Measurements from ENCODE around the gene MUC5AC. TPM values are rescaled to one million over a fixed set of nuclear protein-coding genes. Genes with fewer than 3 reads are reported as not detected.

Gene MUC5AC
- total RNA-seq, 4 donors from 2014 or later, result not detected

- in situ Hi-C loops (cut with MboI; ENCODE audit: low sequenced_read_pairs in 4 of 4) (loop anchor here in 3 of 4 donors (25.0 kb wide), 1 partner anchor 311 kb away; no protein-coding TSS in a partner anchor), intact Hi-C loops (cut with DNase I; ENCODE audit: low total_unique reads) (no loop called here)
- Histone ChIP-seq H3K27ac (no peak overlapping the region), H3K27me3 (peaks cover 34 to 46% (median 34%) of the 10 kb centered on the region in 3 donors), H3K4me1 (no peaks in the 10 kb centered on the region), H3K36me3 (no peaks in the 10 kb centered on the region), H3K9me3 (no peaks in the 10 kb centered on the region), H3K4me3 (no peak overlapping the region)
- no peak for DNase-seq
- ATAC-seq, result no peak
- TF ChIP-seq CTCF (IDR thresholded peaks at IDR 0.05 in 4 of 5, conservative IDR thresholded peaks at IDR 0.05 in 1 of 5) (no peak), POLR2A (IDR thresholded peaks at IDR 0.05) (no peak)
These were observed 43.8 kb downstream of the MUC5AC start for GRCh38 chr11:1201395-1202153.

GRCh38 chr11:1202154-1202775 is 44.5 kb downstream of the MUC5AC start:
- ATAC-seq (no peak), DNase-seq (peak in 1 of 2 donors; percentile 10)
- intact Hi-C loops (cut with DNase I; ENCODE audit: low total_unique reads) (no loop called here), in situ Hi-C loops (cut with MboI; ENCODE audit: low sequenced_read_pairs in 4 of 4) (loop anchor here in 3 of 4 donors (25.0 kb wide), 1 partner anchor 310 kb away; no protein-coding TSS in a partner anchor)
- TF ChIP-seq POLR2A (IDR thresholded peaks at IDR 0.05) (no peak), CTCF (IDR thresholded peaks at IDR 0.05 in 4 of 5, conservative IDR thresholded peaks at IDR 0.05 in 1 of 5) (no peak)
- no peak overlapping the region for H3K27ac ChIP-seq
- H3K4me3 ChIP-seq, result no peak overlapping the region
- H3K9me3 ChIP-seq, result no peaks in the 10 kb centered on the region
- peaks cover 29 to 40% (median 29%) of the 10 kb centered on the region in 3 donors for H3K27me3 ChIP-seq
- H3K4me1 ChIP-seq, result no peaks in the 10 kb centered on the region
- no peaks in the 10 kb centered on the region for H3K36me3 ChIP-seq

- H3K36me3 ChIP-seq, result no peaks in the 10 kb centered on the region
- intact Hi-C loops (cut with DNase I; ENCODE audit: low total_unique reads), result loop anchor here (1.0 kb wide), 1 partner anchor 313 kb away; no protein-coding TSS in a partner anchor
These were observed 45.2 kb downstream of the MUC5AC start for GRCh38 chr11:1202776-1203504.

More at GRCh38 chr11:1202776-1203504, 45.2 kb downstream of the MUC5AC start:
- DNase-seq (peak in 1 of 2 donors; percentile 43), ATAC-seq (peak; percentile 74 to 81)
- H3K4me3 ChIP-seq, result no peak overlapping the region
- no peaks in the 10 kb centered on the region for H3K9me3 ChIP-seq
- H3K27ac ChIP-seq, result no peak overlapping the region
- TF ChIP-seq POLR2A (IDR thresholded peaks at IDR 0.05) (no peak), CTCF (IDR thresholded peaks at IDR 0.05 in 4 of 5, conservative IDR thresholded peaks at IDR 0.05 in 1 of 5) (peak; percentile 67 to 96 (median 92))
- in situ Hi-C loops (cut with MboI; ENCODE audit: low sequenced_read_pairs in 4 of 4), result loop anchor here in 3 of 4 donors (25.0 kb wide), 1 partner anchor 309 kb away; no protein-coding TSS in a partner anchor
- H3K27me3 ChIP-seq, result peaks cover 22 to 33% (median 23%) of the 10 kb centered on the region in 3 donors
- no peaks in the 10 kb centered on the region for H3K4me1 ChIP-seq

Data from gastrocnemius medialis (tissue), 4 donors.